Smooth muscle cell (in vitro differentiated cells): ENCODE data around the gene NUDC. TPM values are rescaled to one million over a fixed set of nuclear protein-coding genes. Genes with fewer than 3 reads are reported as not detected.

Experiments used
- DNase-seq: peaks from one replicate; lab custom pipeline; 2025; ENCODE audit not compliant: unreplicated experiment; lab: John Stamatoyannopoulos, UW
- H2AFZ ChIP-seq: fragments of 200-600 bp; sonication (generic); 2 replicates; pipeline ENCODE4 v1.6.0; 2016; ENCODE audit warnings: antibody characterized with exemption, low read depth, mild to moderate bottlenecking
- H3F3A ChIP-seq: fragments of 200-600 bp; sonication (generic); 2 replicates; pipeline ENCODE4 v1.6.0; 2017; ENCODE audit warnings: antibody characterized with exemption, low read depth
- H3K27ac ChIP-seq: fragments of 200-600 bp; sonication (generic); 2 replicates; pipeline ENCODE4 v1.5.1; 2016; ENCODE audit warnings: low read depth, mild to moderate bottlenecking
- H3K27me3 ChIP-seq: fragments of 200-600 bp; sonication (generic); 2 replicates; pipeline ENCODE4 v1.6.1; 2016; ENCODE audit warnings: low read depth, mild to moderate bottlenecking
- H3K36me3 ChIP-seq: fragments of 200-600 bp; sonication (generic); 2 replicates; pipeline ENCODE4 v1.5.1; 2016; ENCODE audit warnings: low read depth
- H3K4me1 ChIP-seq: fragments of 200-600 bp; sonication (generic); 2 replicates; pipeline ENCODE4 v1.5.1; 2016; ENCODE audit warnings: low read depth
- H3K4me2 ChIP-seq: fragments of 200-600 bp; sonication (generic); 2 replicates; pipeline ENCODE4 v1.6.0; 2016; ENCODE audit warnings: mild to moderate bottlenecking
- H3K4me3 ChIP-seq: fragments of 200-600 bp; sonication (generic); 2 replicates; pipeline ENCODE4 v1.5.1; 2016; ENCODE audit warnings: mild to moderate bottlenecking
- H3K79me2 ChIP-seq: fragments of 200-600 bp; sonication (generic); 2 replicates; pipeline ENCODE4 v1.6.0; 2016; ENCODE audit warnings: low read depth, mild to moderate bottlenecking
- H3K9ac ChIP-seq: fragments of 200-600 bp; sonication (generic); 2 replicates; pipeline ENCODE4 v1.6.0; 2016; ENCODE audit warnings: low read depth
- H3K9me3 ChIP-seq: fragments of 200-600 bp; sonication (generic); replicated peaks from 2 replicates; pipeline ENCODE4 v1.5.1; 2016; ENCODE audit warnings: low read depth
- H4K20me1 ChIP-seq: fragments of 200-600 bp; sonication (generic); 2 replicates; pipeline ENCODE4 v1.6.0; 2016; ENCODE audit warnings: low read depth
- CTCF ChIP-seq: fragments of 200-600 bp; sonication (generic); IDR thresholded peaks from 2 replicates; pipeline ENCODE4 v1.5.1; 2017; ENCODE audit warnings: borderline replicate concordance, mild to moderate bottlenecking, antibody characterized with exemption; ENCODE audit not compliant: insufficient read depth, poor library complexity, severe bottlenecking
- WGBS: methylation state at CpG from one replicate; pipeline ENCODE4 v1.1.7; 2016; ENCODE audit warnings: low lambda C conversion rate; 5-methylcytosine and 5-hydroxymethylcytosine counted together
- polyA plus RNA-seq: library from polyadenylated mRNA; unstranded; fragments of >200 nt; fragmentation: Nextera tagmentation; extraction: Ambion mirVana; gene quantifications from 2 replicates; pipeline ENCODE4 v1.2.1, GENCODE V29; 2016
- total RNA-seq: library from RNA; depleted of rRNA; stranded (reverse); fragments of >200 nt; gene quantifications from 2 replicates; pipeline ENCODE4 v1.2.3, GENCODE V29; 2014

Gene NUDC
- total and polyA plus RNA-seq, 2 experiments from 2014 or later, result 23.9 to 122 TPM

- Histone ChIP-seq H3K9ac (peak overlapping the region; percentile 99), H2AFZ (peak overlapping the region; percentile 95), H3K79me2 (peaks cover 38% of the 10 kb centered on the region), H3K4me2 (peak overlapping the region; percentile 93), H3K27me3 (no peaks in the 10 kb centered on the region), H3K36me3 (peaks cover 7% of the 10 kb centered on the region), H4K20me1 (no peaks in the 10 kb centered on the region), H3K9me3 (no peaks in the 10 kb centered on the region), H3F3A (no peaks in the 10 kb centered on the region), H3K27ac (peak overlapping the region; percentile 93), H3K4me3 (peak overlapping the region; percentile 78), H3K4me1 (peaks cover 12% of the 10 kb centered on the region)
- no peak for TF ChIP-seq CTCF
- DNase-seq, result no peak
- 78% methylated on average over 18 of the region's 18 CpGs for WGBS
Measured at GRCh38 chr1:26900815-26901511, 20.6 kb upstream of the NUDC start.

- Histone ChIP-seq H3K27me3 (no peaks in the 10 kb centered on the region), H3K36me3 (no peaks in the 10 kb centered on the region), H3K4me2 (no peak overlapping the region), H3K79me2 (no peaks in the 10 kb centered on the region), H3K4me1 (no peaks in the 10 kb centered on the region), H4K20me1 (no peaks in the 10 kb centered on the region), H3K27ac (peak overlapping the region; percentile 59), H3F3A (no peaks in the 10 kb centered on the region), H3K9ac (no peak overlapping the region), H3K9me3 (no peaks in the 10 kb centered on the region), H2AFZ (no peak overlapping the region), H3K4me3 (no peak overlapping the region)
- TF ChIP-seq CTCF, result no peak
- WGBS, result 12% methylated on average over 6 of the region's 6 CpGs
- no peak for DNase-seq
Measured at GRCh38 chr1:26907071-26907917, 14.2 kb upstream of the NUDC start.

- Histone ChIP-seq H3K36me3 (no peaks in the 10 kb centered on the region), H3K79me2 (no peaks in the 10 kb centered on the region), H4K20me1 (no peaks in the 10 kb centered on the region), H3K27me3 (no peaks in the 10 kb centered on the region), H3K27ac (no peak overlapping the region), H3K9ac (no peak overlapping the region), H3K4me1 (no peaks in the 10 kb centered on the region), H2AFZ (no peak overlapping the region), H3K4me2 (no peak overlapping the region), H3F3A (no peaks in the 10 kb centered on the region), H3K9me3 (no peaks in the 10 kb centered on the region), H3K4me3 (no peak overlapping the region)
- no peak for TF ChIP-seq CTCF
- 89% methylated on average over 3 of the region's 3 CpGs for WGBS
- DNase-seq, result no peak
Measured at GRCh38 chr1:26909951-26910342, 11.6 kb upstream of the NUDC start.
